Hepatocyte (in vitro differentiated cells): Measurements from ENCODE around the gene MUC4. TPM values are rescaled to one million over a fixed set of nuclear protein-coding genes. Genes with fewer than 3 reads are reported as not detected.

ENCODE experiments used
- DNase-seq: peaks from one replicate; pipeline ENCODE4 v3.0.0-alpha.2; 2016; ENCODE audit warnings: low spot score
- H2AFZ ChIP-seq: fragments of 200-600 bp; sonication (generic); 2 replicates; pipeline ENCODE4 v1.6.0; 2016; ENCODE audit warnings: antibody characterized with exemption, mild to moderate bottlenecking
- H3K27ac ChIP-seq: fragments of 200-600 bp; sonication (generic); 2 replicates; pipeline ENCODE4 v1.5.1; 2016; ENCODE audit warnings: mild to moderate bottlenecking
- H3K27me3 ChIP-seq: fragments of 200-600 bp; sonication (generic); 2 replicates; pipeline ENCODE4 v1.6.1; 2016
- H3K36me3 ChIP-seq: fragments of 200-600 bp; sonication (generic); replicated peaks from 2 replicates; pipeline ENCODE4 v1.5.1; 2016; ENCODE audit warnings: low read depth; ENCODE audit not compliant: insufficient read depth
- H3K4me1 ChIP-seq: fragments of 200-600 bp; sonication (generic); 2 replicates; pipeline ENCODE4 v1.5.1; 2016; ENCODE audit warnings: mild to moderate bottlenecking, moderate library complexity; ENCODE audit not compliant: insufficient read depth
- H3K4me2 ChIP-seq: fragments of 200-600 bp; sonication (generic); 2 replicates; pipeline ENCODE4 v1.6.0; 2016
- H3K4me3 ChIP-seq: fragments of 200-600 bp; sonication (generic); 2 replicates; pipeline ENCODE4 v1.5.1; 2016; ENCODE audit warnings: mild to moderate bottlenecking
- H3K79me2 ChIP-seq: fragments of 200-600 bp; sonication (generic); 2 replicates; pipeline ENCODE4 v1.6.0; 2017; ENCODE audit warnings: mild to moderate bottlenecking
- H3K9me2 ChIP-seq: fragments of 200-600 bp; sonication (generic); replicated peaks from 2 replicates; pipeline ENCODE4 v1.6.0; 2017; ENCODE audit warnings: mild to moderate bottlenecking; ENCODE audit not compliant: insufficient read depth
- H3K9me3 ChIP-seq: fragments of 200-600 bp; sonication (generic); 2 replicates; pipeline ENCODE4 v1.5.1; 2016; ENCODE audit warnings: low read depth, mild to moderate bottlenecking
- H4K20me1 ChIP-seq: fragments of 200-600 bp; sonication (generic); 2 replicates; pipeline ENCODE4 v1.6.0; 2016; ENCODE audit warnings: mild to moderate bottlenecking; ENCODE audit not compliant: insufficient read depth, poor library complexity, severe bottlenecking
- CTCF ChIP-seq: fragments of 200-600 bp; sonication (generic); IDR thresholded peaks from 2 replicates; pipeline ENCODE4 v1.5.1; 2016; ENCODE audit warnings: antibody characterized with exemption, mild to moderate bottlenecking; ENCODE audit not compliant: poor library complexity
- EZH2 ChIP-seq: fragments of 200-600 bp; sonication (generic); IDR thresholded peaks from 2 replicates; pipeline ENCODE4 v1.6.1; 2016; ENCODE audit warnings: antibody characterized with exemption, mild to moderate bottlenecking, borderline replicate concordance
- EZH2phosphoT487 ChIP-seq: fragments of 200-600 bp; sonication (generic); IDR thresholded peaks from one replicate; pipeline ENCODE4 v1.6.1; 2018; ENCODE audit warnings: antibody characterized with exemption, mild to moderate bottlenecking, low read depth, moderate library complexity; ENCODE audit not compliant: unreplicated experiment, severe bottlenecking
- WGBS: methylation state at CpG from one replicate; pipeline ENCODE4 v1.1.6; 2016; ENCODE audit warnings: low lambda C conversion rate; ENCODE audit errors: missing lambda C conversion rate; 5-methylcytosine and 5-hydroxymethylcytosine counted together
- polyA plus RNA-seq: library from polyadenylated mRNA; unstranded; fragments of >200 nt; fragmentation: Nextera tagmentation; extraction: Ambion mirVana; gene quantifications from 2 replicates; pipeline ENCODE4 v1.2.1, GENCODE V29; 2016
- total RNA-seq: library from RNA; depleted of rRNA; stranded (reverse); fragments of >200 nt; gene quantifications from 2 replicates; pipeline ENCODE4 v1.2.3, GENCODE V29; 2014

The MUC4 gene
- total and polyA plus RNA-seq, 2 experiments from 2014 or later = 0.89 to 1.7 TPM

- no peak for DNase-seq
- Histone ChIP-seq H3K4me3 (no peak overlapping the region), H3K9me3 (no peaks in the 10 kb centered on the region), H2AFZ (no peak overlapping the region), H4K20me1 (no peaks in the 10 kb centered on the region), H3K9me2 (no peaks in the 10 kb centered on the region), H3K4me1 (peaks cover 3% of the 10 kb centered on the region), H3K4me2 (no peak overlapping the region), H3K27ac (no peak overlapping the region), H3K79me2 (no peaks in the 10 kb centered on the region), H3K36me3 (no peaks in the 10 kb centered on the region), H3K27me3 (no peaks in the 10 kb centered on the region)
- TF ChIP-seq CTCF (no peak), EZH2 (no peak), EZH2phosphoT487 (no peak)
- 92% methylated on average over 6 of the region's 6 CpGs for WGBS
Observed at GRCh38 chr3:195845483-195845882, 33.8 kb upstream of the MUC4 start.

DNA sequence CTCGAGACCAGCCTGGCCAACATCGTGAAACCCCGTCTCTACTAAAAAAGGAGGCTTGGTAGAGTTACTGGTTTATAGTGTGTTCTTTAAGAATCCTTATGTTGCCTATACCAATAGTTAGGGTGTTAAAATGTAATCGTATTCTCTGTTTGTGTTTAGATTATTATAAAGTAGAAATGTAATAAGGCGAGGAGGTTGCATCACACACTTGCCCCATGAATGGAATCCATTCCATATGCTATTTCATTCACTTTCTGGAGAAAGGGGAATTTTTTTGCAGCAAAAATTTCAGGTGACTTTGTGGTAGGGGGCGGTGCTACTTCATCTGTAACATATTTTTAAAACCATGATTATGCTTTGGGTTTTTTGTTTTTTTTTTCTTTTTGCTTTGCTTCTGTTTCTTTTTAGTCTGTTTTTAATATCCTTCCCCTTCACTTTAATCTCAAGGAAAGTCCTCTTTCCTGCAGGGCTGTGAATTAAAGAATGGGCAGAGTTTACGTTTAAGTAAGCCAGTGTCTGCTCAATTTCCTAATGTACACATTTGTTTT lies 33.0 kb upstream of the MUC4 start:
- TF ChIP-seq CTCF = no peak
- TF ChIP-seq EZH2phosphoT487 = no peak
- no peak for TF ChIP-seq EZH2
- Histone ChIP-seq H3K4me3 (no peak overlapping the region), H3K9me3 (no peaks in the 10 kb centered on the region), H3K27ac (no peak overlapping the region), H3K4me1 (peaks cover 3% of the 10 kb centered on the region), H3K79me2 (no peaks in the 10 kb centered on the region), H3K9me2 (no peaks in the 10 kb centered on the region), H3K4me2 (no peak overlapping the region), H3K27me3 (no peaks in the 10 kb centered on the region), H2AFZ (no peak overlapping the region), H3K36me3 (no peaks in the 10 kb centered on the region), H4K20me1 (no peaks in the 10 kb centered on the region)
- WGBS = 89% methylated on average over 7 of the region's 7 CpGs
- DNase-seq = no peak

DNA sequence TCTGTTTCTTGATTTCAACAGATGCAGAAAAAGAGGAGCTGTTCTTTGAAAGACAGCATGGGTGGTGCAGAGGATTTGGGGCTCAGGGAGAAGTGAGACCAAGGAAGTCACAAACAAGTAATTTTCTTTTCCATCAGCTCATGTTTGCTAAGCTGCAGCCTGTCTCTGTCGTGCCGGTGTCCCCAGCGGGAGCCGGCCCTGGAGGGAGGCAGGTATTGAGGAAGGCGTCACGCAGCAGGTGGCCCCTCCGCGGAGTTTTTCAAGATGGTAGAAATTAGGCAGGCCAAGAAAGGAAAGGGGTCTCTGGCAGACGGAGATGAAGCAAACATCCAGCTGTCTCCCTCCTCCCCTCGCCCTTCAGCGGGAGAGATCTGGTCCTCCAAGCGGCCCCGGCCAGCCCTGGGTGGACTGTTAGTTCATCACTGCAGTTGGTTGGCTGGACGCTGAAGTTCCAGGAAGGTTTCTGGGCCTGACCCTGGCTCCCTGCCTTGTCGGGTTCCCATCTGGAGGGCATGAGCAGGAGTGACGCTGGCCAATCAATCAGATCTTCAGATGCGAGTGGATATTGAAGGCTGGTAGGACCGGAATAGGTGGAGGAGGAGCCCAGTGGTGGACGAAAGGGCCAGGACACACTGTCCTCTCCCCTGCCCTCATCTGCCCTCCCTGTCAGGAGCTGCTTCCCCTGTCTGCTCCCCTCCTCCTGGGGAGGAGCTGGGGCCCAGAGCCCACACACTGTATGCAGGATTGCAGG lies 27.7 kb upstream of the MUC4 start:
- Histone ChIP-seq H3K79me2 (no peaks in the 10 kb centered on the region), H3K4me1 (no peaks in the 10 kb centered on the region), H3K4me3 (no peak overlapping the region), H2AFZ (no peak overlapping the region), H4K20me1 (no peaks in the 10 kb centered on the region), H3K36me3 (no peaks in the 10 kb centered on the region), H3K4me2 (no peak overlapping the region), H3K9me3 (no peaks in the 10 kb centered on the region), H3K27ac (no peak overlapping the region), H3K27me3 (no peaks in the 10 kb centered on the region), H3K9me2 (no peaks in the 10 kb centered on the region)
- no peak for DNase-seq
- 69% methylated on average over 19 of the region's 19 CpGs for WGBS
- TF ChIP-seq CTCF (no peak), EZH2phosphoT487 (no peak), EZH2 (no peak)
